ENCODE data around the gene SCAI. TPM values are rescaled to one million over a fixed set of nuclear protein-coding genes. Genes with fewer than 3 reads are reported as not detected.
"Not testable (repeated sequence)": the region's sequence is repeated elsewhere in the genome, so short reads cannot be mapped to it uniquely, and the experiment has no call there.

The SCAI gene
- 50.5 TPM for total RNA-seq

GRCh38 chr9:125143377-125144090, at the start of gene SCAI:
TSS of gene SCAI (minus strand) at chr9:125143528. CDS start at chr9:125143437, 91 bp downstream.
- FAIRE-seq (peak; percentile 34), DNase-seq (ENCODE audit: low spot score in 2 of 2) (peak; percentile 95 to 96)

- FAIRE-seq (no peak), DNase-seq (ENCODE audit: low spot score in 2 of 2) (no peak)
Observed at GRCh38 chr9:125190361-125190801, 47.1 kb upstream of the SCAI start.

- DNase-seq (ENCODE audit: low spot score in 2 of 2) (peak; percentile 95 to 97), FAIRE-seq (no peak)
Observed at GRCh38 chr9:125189361-125190289, 46.3 kb upstream of the SCAI start, which contains the start of gene PPP6C. TSS of gene PPP6C (minus strand) at chr9:125189803. CDS start at chr9:125189718, 85 bp downstream.

DNA sequence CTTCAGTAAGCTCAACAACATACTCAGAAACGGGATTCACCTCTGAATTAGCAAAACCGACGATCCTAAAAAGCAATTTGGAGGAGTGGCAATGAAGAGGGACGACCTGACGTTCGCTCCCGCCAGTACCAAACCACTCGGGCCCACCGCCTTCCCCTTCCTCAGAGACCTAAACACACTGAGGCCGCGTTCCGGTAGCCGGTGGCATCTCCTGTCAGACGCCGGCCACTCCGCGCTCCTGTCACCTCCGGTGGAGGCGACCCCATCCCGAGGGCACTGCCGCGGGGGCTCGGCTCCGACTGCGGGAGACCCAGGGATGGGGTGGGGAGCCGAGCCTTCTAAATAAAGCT, 45.7 kb upstream of the SCAI start:
- DNase-seq (ENCODE audit: low spot score in 2 of 2) = no peak
- FAIRE-seq = no peak

GRCh38 chr9:125183561-125183960, 40.2 kb upstream of the SCAI start:
- no peak for FAIRE-seq

DNA sequence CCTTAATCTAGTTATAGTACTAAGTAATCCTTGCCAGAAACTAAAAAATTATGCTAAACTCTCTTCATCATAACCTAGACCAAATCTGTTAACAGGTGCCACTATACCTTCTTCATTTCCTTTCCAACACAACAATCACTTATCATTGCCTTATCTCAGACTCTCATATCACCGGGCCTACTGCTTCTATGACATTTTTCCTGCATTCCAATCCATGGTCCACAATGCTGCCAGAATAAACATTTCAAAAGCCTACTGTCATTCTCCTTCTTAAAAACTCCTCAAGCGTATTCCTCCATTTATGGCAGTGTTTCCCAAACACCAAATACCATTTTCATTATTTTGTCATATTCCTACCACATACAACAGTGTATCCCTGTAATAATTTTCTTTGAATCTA, 39.7 kb upstream of the SCAI start:
- FAIRE-seq (no peak), DNase-seq (ENCODE audit: low spot score in 2 of 2) (no peak)

More at GRCh38 chr9:125183561-125183960, 40.2 kb upstream of the SCAI start:
- no peak for DNase-seq (ENCODE audit: low spot score in 2 of 2)

- not testable (repeated sequence) for DNase-seq (ENCODE audit: low spot score in 2 of 2); FAIRE-seq
Observed at GRCh38 chr9:125181756-125182155, 38.4 kb upstream of the SCAI start.

- DNase-seq (ENCODE audit: low spot score in 2 of 2) = no peak
- FAIRE-seq = no peak
Observed at GRCh38 chr9:125180876-125181275, 37.5 kb upstream of the SCAI start.

GRCh38 chr9:125179776-125180175, 36.4 kb upstream of the SCAI start:
- not testable (repeated sequence) for FAIRE-seq

DNA sequence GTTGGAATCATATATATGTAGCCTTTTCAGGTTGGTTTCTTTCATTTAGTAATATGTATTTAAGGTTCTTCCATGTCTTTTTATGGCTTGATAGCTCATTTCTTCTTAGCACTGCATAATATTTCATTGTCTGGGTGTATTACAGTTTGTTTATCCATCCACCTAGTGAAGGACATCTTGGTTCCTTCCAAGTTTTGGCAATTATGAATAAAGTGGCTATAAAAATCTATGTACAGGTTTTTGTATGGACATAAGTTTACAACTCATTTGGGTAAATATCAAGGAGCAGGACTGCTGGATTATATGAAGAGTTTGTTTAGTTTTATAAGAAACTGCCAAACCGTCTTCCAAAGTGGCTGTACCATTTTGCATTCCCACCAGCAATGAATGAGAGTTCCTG, 34.6 kb upstream of the SCAI start:
- FAIRE-seq (no peak), DNase-seq (ENCODE audit: low spot score in 2 of 2) (no peak)

More at GRCh38 chr9:125179776-125180175, 36.4 kb upstream of the SCAI start:
- DNase-seq (ENCODE audit: low spot score in 2 of 2) = not testable (repeated sequence)

- DNase-seq (ENCODE audit: low spot score in 2 of 2) (no peak), FAIRE-seq (no peak)
Observed at GRCh38 chr9:125176636-125177035, 33.3 kb upstream of the SCAI start.

DNA sequence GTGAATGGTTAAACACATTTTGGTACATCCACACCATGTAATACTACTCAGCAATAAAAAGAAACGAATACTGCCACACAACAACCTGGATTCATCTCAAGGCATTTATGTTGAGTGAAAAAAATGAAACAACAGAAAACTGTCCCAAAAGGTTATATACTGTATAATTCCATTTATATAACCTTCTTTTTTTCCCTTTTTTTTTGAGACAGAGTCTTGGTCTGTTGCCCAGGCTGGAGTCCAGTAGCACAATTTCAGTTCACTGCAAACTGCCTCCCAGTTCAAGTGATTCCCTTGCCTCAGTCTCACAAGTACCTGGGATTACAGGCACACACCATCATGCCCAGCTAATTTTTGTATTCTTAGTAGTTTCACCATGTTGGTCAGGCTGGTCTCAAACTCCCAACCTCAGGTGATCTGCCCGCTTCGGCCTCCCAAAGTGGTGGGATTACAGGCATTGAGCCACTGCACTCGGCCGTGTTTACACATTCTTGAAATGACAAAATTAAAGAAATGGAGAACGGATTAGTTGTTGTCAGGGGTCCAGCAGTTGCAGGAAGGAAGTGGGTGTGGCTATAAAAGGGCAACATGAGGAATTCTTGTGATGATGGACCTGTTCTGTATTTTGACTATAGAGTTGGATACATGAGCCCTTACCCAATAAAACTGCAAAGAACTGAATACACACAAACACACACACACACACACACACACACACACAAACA, 28.9 kb upstream of the SCAI start:
- FAIRE-seq (no peak), DNase-seq (ENCODE audit: low spot score in 2 of 2) (no peak)

DNA sequence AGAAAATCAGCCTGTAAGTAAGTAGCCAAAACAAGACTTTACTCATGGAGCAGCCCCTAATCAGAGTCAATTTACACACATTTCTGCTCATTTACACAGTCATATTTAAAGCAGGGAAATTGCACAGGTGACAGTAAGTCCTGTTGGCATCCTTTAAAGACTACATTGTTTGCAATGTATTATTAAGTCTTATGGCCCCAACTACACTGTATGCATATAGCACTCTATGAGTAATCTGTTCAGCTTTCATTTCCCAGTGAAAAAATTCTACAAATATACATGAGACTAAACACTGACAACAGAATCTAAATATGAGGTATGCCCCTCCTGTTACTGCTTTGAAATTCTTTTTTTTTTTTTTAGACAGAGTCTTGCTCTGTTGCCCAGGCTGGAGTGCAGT, 26.6 kb upstream of the SCAI start:
- DNase-seq (ENCODE audit: low spot score in 2 of 2) (no peak), FAIRE-seq (no peak)

GRCh38 chr9:125166762-125167161, 23.4 kb upstream of the SCAI start:
- FAIRE-seq (no peak), DNase-seq (ENCODE audit: low spot score in 2 of 2) (no peak)

DNA sequence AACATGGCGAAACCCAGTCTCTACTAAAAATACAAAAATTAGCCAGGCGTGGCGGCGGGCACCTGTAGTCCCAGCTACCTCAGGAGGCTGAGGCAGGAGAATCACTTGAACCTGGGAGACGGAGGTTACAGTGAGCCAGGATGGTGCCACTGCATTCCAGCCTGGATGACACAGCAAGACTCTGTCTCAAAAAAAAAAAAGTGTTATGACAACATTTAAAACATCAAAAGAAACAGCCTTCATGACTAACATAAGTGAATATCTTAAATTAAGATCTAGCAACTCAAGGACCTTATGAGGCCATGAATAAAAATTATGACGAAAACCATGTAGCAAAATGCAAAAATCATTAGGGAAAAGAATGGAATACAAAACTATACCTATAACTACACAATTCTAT, 19.6 kb upstream of the SCAI start:
- FAIRE-seq; DNase-seq (ENCODE audit: low spot score in 2 of 2): not testable (repeated sequence)

- DNase-seq (ENCODE audit: low spot score in 2 of 2) (no peak), FAIRE-seq (no peak)
Observed at GRCh38 chr9:125161284-125161918, 18.1 kb upstream of the SCAI start.

DNA sequence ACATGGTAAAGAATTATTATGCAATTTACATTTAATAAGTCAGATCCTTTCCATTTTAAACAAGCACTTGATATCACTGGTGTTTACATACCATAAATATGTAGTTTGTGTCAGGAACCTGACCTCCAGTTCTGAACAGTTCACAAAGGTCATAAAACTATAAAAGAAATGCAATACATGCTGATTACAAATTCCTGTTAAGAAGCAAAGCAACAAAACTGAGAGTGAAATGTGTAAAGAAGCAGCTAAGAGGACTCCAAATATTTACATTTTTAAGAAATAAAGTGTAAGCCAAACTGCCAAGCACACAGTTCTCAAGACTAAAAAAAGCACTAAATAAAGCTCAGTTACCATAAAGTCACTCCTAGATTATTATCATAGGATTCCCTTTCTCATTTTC, 17.4 kb upstream of the SCAI start:
- DNase-seq (ENCODE audit: low spot score in 2 of 2) = no peak
- FAIRE-seq = no peak

DNA sequence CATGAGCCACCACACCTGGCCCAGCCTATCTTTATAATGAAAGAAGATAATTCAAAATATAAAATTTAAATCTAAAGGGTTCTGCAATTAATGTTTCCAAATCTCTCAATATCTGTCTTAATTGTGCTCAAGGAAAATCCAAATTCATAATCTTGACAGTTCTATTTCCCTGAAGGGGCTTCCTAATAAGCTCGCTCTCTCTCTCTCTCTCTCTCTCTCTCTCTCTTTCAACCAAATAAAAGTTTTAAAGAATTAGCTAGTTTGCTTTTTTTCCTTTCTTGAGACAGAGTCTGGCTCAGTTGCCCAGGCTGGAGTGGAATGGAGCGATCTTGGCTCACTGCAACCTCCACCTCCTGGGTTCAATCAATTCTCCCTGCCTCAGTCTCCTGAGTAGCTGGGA, 13.2 kb upstream of the SCAI start:
- no peak for DNase-seq (ENCODE audit: low spot score in 2 of 2)
- FAIRE-seq = no peak

DNA sequence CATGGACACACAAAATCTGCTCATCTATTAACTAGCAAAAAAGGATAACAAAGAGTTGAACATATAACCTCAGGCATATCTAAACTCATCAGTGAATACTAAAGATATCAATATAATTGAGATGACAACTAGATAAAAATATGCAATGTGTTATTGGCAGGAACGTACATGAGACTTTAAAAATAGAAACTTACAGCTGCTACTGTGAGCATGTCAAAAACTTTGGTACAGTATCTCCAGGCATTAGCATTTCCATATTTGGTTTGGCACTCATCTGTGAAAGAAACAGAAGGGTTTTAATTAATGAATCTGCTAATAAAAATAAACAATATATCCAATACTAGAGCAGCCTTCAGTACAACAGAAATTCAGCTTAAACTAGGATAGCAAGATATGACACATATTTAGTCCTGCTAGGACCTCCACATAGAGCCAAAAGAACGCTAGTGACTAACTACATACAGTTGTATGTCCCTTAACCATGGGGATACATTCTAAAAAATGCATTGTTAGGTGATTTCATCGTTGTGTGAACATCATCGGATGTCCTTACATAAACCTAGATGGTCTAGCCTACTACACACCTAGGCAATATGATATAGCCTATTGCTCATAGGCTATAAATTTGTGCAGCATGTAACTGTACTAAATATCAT, 10.5 kb upstream of the SCAI start:
- DNase-seq (ENCODE audit: low spot score in 2 of 2) (no peak), FAIRE-seq (no peak)

DNA sequence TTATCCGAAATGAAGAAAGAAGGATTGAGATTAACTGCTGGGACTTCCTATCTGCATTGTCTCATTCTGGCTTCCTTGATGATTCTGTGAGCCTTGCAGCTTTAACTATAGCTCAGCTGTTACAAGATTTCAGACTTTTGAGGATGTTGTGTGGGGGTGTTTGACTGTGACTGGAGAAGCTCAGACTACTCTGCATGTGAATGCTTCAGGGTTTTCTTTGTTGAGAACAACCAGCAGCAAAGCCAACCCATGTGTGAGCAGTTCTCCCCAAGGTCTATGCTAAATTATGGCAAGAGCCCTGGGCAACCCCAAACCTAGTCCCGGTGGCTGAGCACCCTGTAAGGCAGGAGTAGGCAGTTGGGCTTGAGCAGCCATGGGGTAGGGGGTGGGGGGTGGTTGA, 8.4 kb upstream of the SCAI start:
- FAIRE-seq (no peak), DNase-seq (ENCODE audit: low spot score in 2 of 2) (no peak)

All from frontal cortex (tissue), 4 donors.